GM18511 (cell line): ENCODE data around the gene GALNT10.
"Not testable (repeated sequence)": the region's sequence is repeated elsewhere in the genome, so short reads cannot be mapped to it uniquely, and the experiment has no call there.

Experiments
- ATAC-seq: cut with Tn5 transposase; IDR thresholded peaks from one replicate; pipeline ENCODE4 v1.9.1; 2021; ENCODE audit warnings: mild to moderate bottlenecking, moderate library complexity; ENCODE audit not compliant: unreplicated experiment

The GALNT10 gene

DNA sequence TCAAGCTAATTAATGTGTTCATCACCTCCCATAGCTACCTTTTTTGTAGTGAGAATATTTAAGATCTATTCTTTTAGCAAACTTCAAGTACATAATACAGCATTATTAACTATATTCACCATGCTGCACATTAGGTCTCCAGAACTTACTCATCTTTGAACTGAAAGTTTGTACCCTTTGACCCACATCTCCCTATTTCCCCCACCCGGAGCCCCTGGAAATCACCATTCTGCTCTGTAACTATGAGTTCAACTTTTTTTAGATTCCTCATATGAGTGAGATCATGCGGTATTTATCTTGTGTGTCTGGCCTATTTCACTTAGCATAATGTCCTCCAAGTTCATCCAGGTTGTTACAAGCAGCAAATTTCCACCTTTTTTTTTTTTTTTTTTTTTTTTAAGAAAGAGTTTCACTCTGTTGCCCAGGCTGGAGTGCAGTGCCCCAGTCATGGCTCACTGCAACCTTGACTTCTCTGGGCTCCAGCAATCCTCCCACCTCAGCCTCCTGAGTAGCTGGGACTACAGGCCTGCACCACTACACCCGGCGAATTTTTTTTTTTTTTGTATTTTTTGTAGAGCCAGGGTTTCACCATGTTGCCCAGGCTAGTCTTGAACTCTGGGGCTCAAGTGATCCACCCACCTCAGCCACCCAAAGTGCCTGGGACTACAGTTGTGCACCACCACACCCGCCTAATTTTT lies 154.9 kb downstream of the GALNT10 start:
- ATAC-seq = peak; percentile 87

DNA sequence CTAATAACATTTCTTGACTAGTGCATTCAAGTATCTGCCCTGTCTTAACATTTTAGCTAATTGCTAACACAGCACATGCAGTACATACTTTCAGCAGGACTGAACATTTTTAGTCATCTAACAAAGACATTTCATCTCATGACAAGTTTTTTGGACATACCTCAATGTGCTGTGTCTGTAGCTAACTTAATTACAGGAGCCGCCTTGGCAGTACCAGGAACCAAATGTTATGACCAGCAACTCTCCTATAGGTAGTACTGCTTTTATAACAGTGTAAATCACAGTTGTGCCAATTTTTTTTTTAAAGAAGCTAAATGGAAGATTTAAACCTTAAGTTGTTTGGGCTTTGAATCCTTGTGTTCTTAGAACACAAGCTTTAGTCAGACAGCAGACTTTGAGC lies 155.9 kb downstream of the GALNT10 start:
- ATAC-seq = no peak

DNA sequence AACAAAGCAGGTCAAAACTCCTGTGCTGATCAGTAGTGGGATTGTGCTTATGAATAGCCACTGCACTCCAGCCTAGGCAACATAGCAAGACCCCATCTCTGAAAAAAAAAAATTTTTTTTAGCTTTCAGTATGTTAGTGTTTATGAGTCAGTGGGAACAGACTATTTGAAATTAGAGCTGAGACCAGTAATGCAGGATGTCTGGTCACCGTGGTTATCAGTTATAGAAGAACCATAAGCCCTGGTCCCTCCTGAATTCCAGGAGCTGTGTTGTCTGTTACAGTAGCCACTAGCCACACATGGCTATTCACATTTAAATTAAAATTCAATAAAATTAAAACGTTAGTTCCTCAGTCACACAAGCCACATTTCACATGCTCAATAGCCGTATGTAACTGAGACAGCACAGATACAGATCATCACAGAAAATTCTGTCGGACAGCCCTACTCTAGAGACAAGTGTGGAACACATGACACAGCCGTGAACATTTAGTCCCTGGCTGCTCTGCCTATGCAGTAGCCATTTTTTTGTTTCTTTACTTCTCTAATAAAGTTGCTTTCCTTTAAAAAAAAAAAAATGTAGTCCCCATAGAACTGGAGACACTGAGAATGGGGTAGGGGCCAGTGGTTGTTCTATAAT lies 159.2 kb downstream of the GALNT10 start:
- no peak for ATAC-seq

DNA sequence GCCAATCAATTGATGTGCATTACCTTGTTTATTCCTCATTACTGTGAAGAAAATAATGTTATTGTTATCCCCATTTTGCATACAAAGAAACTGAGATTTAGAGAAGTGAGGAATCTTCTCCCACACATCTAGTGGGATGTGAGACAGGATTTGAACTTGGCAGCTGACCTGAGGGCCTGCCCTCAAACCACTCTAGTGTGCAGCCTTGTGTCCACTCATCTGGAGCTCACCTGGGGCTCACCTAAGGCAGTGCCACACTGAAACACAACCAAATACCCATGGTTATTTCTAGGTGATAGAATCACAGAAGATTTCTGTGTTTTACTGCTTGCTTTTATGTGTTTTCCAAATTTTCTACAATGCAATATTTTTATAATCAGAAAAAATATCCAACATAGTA lies 160.6 kb downstream of the GALNT10 start:
- ATAC-seq = no peak

DNA sequence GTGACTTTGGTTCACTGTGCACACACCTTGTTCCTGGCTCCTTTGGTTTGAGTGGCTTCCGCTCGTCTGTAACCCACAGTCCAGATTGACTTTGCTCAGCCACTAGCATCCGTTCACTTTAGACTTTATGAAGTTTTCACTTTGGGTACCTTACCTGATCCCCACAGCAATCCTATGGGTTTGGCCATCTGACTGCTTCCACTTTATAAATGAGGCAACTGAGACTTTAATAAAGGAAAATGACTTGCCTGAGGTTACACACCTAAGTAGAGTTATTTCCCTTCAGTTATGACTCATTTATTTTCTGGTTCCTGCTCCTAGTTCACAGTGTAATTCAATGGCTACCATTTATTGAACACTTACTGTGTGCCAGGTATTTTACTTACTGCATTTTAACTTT lies 161.0 kb downstream of the GALNT10 start:
- peak; percentile 81 for ATAC-seq

DNA sequence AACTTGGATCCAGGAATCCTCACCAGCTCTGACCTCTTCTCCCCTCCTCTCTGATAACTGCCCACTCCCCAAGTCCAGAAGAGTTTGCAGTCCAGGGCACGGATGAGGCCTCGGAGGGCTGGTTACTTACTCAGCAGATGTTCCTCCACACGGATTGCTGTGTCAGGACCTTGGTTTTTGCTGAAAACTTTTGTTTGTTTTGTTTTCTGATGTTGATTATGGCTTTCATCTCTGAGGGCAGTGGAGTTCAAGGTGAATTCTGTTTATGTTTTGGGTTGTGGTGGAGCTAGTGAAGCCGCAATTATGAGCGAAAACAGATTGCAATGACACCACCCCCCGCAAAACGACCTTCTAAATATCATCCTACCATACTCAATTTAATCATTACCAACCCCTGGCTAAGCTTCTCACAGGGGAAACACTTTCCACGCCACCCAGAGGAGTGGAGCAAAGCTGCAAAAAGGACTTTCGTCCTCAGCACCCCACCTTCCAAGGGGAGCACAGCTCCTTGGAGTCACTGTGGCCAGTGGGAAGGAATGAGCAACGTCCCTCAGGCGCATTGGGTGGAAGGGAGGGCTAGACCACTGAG lies 162.5 kb downstream of the GALNT10 start:
- ATAC-seq = no peak

DNA sequence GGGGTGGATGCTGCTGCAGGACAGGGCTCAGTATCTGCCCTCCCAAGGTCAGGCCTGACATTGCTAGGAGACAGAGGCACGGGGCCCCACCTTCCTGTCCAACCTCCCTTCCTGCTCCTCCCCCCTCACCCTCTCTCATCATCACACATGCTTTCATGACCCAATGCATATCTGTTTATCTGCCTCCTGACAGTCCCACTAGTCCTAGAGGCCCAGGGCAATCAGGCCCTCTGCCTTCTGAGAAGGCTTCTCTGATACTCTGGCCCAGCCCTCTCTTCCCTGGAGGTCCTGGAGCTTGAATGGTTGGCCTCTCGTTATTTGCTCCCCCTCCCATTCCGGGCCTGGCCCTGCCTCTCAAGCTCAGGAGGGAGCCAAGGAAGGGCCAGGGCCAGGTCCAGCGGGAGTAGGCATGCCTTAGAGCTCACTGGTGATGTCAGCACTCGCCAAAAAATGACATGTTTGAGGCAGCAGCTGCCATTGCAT lies 164.6 kb downstream of the GALNT10 start:
- ATAC-seq = no peak

DNA sequence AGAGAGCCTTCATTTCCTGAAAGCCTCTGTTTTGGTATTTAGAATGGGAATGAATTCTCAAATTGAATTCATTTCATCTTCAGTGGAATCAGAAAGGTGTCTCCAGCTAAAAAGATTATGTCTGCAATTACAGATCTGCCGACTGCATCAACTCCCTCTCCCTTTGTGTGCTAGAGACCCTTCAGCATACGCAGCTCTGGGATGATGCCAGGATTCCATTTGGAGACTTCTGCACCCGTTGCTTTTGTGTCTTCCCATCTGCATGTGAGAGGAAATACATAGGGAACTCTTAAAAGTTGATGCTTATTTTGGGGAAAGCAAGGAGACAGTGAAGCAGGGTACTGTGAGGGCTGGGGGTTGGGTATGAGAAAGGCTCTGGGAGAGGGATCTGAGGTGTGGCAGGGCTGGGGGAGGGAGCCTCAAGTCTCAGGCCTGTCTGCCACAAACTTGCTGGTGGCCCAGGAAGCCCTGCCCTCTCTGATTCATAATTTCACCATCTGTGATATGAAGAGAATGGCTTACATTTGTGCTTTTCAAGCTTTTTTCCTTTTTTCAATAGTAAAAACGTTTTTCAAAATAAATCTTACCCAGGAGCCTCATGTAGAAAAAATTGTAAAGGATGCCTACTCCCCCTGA lies 165.6 kb downstream of the GALNT10 start:
- no peak for ATAC-seq

DNA sequence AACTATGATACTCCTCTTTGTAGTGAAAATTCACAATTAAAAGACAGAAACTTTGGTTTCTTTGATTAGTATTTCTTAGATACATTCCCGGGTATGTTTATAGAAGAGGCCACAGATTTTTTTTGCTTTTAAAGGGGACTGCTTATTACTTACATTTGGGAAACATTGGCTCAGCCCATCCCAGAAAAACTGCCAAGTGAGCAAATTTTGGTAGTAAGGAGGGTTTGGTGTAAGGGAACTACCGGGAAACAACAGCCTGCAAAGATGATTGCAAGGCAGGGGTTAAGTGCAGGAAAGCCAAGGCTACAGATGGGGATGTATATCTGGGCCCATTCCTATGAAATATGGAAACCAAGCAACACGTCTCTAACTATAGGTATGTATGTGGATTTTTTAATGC lies 166.4 kb downstream of the GALNT10 start:
- no peak for ATAC-seq

DNA sequence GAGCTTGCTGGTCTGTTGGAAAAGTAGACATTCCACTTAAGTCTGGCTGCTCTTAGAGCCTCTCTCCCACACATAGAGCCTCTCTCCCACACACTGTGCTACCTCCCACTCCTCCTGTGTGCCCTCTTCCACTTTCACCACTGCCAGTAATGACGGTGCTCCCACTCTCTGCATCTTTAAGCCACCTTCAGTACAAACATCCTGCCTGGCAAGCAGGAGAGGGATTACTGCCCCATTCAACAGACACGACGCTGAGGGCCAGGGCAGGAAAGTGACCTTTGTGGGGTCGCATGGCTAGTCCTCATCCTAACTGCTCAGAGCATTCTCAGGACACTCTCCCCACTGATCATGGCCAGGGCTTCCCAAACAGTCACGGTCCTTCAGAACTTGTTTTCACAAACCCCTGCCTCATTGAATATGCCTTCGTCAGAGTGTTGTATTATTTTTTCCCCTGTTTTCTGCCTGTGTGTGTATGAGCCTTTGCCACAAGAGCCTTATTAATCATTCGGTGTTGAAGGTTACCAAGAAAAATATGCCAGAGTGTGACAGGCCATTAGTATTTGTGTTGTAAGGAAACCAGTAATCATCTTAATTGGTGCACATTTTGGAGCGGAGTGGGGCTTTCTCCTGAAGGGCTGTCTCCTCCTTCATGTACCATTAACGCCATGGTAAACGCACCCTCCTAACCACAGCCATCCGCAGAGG lies 168.1 kb downstream of the GALNT10 start:
- ATAC-seq = no peak

DNA sequence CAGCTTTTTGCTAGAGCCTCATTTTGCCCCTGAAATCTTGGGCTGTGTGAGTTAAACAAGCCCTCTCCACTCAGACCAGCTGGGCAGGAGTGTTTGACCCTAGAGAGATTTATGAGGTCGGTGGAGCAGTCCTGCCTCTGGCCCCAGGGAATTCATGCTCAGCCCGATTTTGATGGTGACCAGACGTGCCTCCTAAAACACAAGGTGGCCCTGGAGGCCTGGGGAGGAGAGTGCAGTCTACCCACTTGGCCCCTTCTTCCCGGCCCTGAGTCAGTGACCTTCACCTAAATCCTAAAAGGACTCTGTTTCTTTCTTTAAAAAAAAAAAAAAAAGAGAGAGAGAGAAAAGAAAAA lies 168.7 kb downstream of the GALNT10 start:
- no peak for ATAC-seq

DNA sequence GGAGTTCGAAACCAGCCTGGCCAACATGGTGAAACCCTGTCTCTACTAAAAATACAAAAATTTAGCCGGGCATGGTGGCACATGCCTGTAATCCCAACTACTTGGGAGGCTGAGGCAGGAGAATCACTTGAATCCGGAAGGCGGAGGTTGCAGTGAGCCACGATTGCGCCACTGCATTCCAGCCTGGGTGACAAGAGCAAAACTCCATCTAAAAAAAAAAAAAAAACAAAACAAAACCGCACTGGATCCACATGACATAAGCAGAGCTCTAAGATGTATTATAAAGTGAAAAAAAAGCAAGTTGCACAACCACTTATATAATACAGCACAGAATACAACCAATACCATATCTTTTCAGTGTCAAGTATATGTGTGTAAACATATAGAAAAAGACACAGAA lies 169.7 kb downstream of the GALNT10 start:
- ATAC-seq = not testable (repeated sequence)

DNA sequence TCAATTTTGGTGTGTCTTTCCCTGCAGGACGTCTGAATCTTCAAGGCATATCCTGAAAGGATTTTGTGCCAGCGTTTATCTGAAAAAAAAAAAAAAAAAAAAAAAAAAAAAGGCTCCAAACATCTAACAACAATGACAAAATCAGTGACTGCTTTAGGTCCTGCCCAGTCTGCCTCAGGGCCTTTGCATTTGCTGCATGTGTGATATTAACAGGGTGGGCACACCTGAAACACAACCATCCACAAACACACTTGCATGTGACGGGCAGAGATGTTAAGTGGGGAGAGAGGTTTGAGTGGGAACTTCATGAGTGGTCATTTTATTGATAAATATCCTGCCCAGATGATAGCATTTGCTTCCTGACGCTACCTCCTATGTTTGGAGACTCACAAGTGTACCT lies 172.9 kb downstream of the GALNT10 start:
- no peak for ATAC-seq

DNA sequence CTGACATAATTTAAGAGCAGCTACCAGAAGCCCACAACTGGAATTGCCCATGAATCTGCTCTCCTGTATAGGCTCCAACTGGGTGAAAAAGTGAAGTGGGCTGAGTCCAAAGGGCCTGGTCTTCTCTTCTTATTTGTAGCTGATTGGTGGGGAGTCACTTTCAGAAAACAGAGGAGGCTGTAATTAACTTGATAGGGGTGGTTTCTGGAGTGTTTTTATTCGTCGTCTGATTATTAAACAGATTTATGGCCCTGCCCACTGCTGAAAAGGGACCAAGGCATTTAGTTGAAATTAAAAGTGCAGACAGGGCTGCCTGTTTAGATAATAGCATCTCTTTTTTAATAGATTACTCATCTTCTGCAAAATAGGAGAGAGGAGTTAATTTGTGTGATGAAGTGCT lies 174.2 kb downstream of the GALNT10 start:
- no peak for ATAC-seq

DNA sequence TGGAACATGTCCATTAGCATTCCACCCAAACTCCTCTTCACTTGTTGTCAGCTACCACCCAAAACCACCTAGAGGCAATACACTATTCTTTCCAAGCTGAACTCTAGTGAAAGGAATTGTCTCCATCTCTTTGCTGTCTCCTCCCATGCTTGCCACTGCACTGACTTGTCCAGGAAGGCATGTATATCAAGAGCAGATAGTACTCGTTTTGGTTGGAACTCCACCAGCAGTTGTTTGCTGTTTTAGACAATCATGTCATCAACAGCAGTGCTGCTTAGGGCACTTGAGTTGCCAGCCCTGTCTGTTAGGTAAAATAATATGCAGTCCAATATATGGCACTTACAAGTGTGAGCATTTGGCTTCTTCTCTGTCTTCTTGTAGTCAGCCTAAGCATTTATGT lies 175.3 kb downstream of the GALNT10 start:
- ATAC-seq = no peak

DNA sequence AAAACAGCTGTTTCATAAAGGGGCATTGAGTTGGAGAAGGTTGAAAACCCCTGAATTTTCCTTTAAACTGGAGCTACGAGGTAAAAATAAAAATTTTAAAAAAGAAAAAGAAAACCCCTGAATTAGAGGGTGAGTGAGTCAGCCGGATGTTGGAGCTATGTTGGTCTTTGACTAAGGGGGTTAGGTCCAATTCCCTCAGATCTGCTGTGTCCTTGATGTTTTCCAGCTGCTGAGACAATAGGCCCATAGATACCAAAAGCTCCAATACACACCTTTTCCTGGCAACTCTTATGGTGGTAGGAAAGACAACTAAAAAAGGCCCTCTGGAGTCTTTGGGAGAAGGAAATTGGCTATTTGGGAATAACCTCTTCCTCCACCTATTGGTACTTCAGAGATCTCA lies 175.8 kb downstream of the GALNT10 start:
- no peak for ATAC-seq

DNA sequence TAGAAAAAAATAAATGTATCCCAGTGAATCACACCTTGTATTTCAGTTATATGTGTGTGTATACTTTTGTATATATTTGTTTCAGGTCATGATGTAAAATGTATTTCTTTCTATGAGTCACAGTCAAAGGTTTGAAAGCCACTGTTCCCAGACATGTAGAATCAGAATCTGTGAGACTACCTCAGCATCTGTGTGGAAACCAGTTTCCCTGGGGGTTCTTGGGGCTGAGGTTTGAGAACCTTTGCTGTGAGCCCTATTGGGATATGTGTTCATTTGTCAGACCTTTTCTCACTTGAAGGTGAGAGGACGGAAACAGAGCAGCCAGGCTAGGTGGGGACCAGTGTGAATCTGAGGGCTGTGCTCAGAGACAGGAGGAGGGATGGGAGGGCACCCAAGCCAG lies 176.6 kb downstream of the GALNT10 start:
- ATAC-seq = peak; percentile 86

DNA sequence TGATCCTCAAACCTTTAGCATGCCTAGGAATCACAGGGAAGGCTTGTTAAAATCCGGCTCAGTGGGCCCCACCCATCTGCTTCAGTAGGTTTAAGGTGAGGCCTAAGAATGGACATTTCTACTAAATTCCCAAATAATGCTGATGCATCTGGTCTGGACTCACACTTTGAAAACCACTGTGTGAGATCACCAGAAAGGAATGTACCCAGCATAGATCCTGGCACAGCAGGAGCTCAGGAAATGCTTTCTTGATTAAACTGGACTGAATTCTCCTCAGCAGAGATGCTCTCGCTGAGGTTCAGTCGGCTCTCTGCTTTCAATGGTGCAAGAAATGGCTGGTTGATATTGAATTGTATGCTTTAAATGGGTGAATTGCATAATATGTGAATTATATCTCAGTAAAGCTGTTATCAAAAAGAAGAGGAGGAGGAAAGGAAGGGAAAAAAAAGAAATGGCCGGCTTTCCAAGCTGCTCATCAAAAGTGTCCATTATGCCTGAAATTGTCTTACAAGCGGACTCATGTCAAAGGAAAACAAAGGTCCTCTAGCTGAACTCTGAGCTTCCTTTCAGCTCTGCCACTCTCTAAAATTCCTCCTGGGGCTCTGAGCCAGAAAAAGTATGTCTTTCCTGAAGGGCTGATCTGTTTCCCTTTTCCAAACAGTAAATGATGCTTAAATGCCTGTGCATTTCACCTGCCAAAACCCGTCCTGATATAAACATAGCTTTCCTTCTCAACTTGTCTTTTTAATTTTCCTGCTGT lies 177.7 kb downstream of the GALNT10 start:
- ATAC-seq = no peak

DNA sequence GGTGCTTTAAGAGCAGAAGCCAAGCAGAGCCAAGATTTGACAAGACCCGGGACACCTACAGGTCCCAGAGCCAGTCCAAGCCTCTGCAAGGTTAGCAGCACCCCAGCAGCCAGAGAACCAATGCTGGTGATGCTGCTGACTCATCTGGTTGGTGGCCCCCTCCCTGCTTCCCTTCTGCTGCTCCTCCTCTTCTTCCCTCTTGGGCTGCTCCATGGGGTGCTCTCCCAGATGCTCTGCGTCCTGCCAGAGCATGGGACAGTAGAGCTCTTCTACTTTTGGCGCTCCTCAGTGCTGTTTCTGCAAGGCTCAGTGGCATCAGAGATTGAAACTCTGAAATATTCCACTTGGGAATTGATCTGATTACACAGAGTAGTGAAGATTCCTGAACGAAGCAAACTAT lies 179.1 kb downstream of the GALNT10 start:
- no peak for ATAC-seq

DNA sequence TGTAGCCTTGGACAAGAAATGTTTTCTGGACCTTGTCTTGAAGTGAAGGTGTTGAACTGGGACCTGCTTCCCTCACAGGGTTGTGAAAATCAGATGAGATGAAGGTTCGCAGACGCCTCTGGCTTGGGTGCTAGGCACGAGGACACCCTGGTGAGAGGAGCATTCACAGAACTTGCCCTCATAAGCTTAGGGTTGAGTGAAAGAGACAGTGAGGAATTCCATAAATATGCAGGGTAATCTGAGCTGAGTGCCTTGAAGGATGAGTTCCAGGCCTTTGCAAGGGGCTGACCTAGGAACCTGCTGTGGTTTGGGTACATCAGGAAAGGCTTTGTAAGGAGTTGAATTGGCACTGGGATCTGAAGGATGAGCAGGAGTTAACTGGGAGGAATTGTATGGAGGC lies 179.6 kb downstream of the GALNT10 start:
- no peak for ATAC-seq

DNA sequence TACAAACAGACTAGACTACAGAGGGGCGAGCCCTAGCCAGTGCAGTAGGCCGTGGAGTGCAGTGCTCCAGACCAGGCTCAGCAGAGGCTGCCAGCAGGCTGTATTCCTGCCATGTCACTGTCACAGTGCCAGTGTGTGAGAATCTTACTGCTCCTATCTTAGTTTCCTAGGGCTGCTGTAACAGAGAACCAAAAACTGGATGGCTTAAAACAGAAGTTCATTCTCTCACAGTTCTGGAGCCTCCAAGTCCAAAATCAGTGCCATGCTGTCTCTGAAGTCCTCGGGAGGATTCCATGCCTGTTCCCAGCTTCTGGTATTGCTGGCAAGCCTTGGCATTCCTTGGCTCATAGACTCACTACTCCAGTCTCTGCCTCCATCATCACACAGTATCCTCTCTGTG lies 180.3 kb downstream of the GALNT10 start:
- no peak for ATAC-seq
